K562 (cell line): ENCODE data around the gene PTCH2. TPM values are rescaled to one million over a fixed set of nuclear protein-coding genes. Genes with fewer than 3 reads are reported as not detected.

Experiments
- ATF1 ChIP-seq, 2 experiments: fragments of 450-650 bp in 1 of 2; IDR thresholded peaks; 2 replicates each; pipeline ENCODE4 v1.6.1; 2016; ENCODE audit warnings: missing compliant biosample characterization in 1 of 2, missing genetic modification characterization in 1 of 2
- CTBP1 ChIP-seq: fragments of 450-650 bp; IDR thresholded peaks from 2 replicates; pipeline ENCODE4 v1.6.1; 2016; ENCODE audit warnings: borderline replicate concordance
- ELF4 ChIP-seq: fragments of 450-650 bp; formaldehyde crosslinking; IDR thresholded peaks from 2 replicates; pipeline ENCODE4 v1.4.0; 2022; ENCODE audit warnings: missing genetic modification characterization
- EZH2 ChIP-seq: IDR thresholded peaks from 2 replicates; pipeline ENCODE4 v1.6.1; 2012; ENCODE audit warnings: low read depth, mild to moderate bottlenecking, inconsistent platforms, low read length, borderline replicate concordance
- GATA2 ChIP-seq: sonication (generic); formaldehyde crosslinking; IDR thresholded peaks from 2 replicates; pipeline ENCODE4 v1.4.0; 2020; ENCODE audit warnings: mild to moderate bottlenecking, missing genetic modification reagents
- LEF1 ChIP-seq: fragments of 450-650 bp; IDR thresholded peaks from 2 replicates; pipeline ENCODE4 v1.6.1; 2016; ENCODE audit warnings: mild to moderate bottlenecking
- MAZ ChIP-seq, 2 experiments: fragments of 450-650 bp in 1 of 2; sonication (generic) in 1 of 2; formaldehyde crosslinking; IDR thresholded peaks in 1 of 2; conservative IDR thresholded peaks in 1 of 2; 2 replicates each; pipeline versions ENCODE4 v1.4.0 to v1.5.0; 2020; ENCODE audit warnings: mild to moderate bottlenecking in 1 of 2, missing genetic modification reagents in 1 of 2
- MEF2A ChIP-seq: IDR thresholded peaks from 2 replicates; pipeline ENCODE4 v1.6.1; 2011; ENCODE audit warnings: low read depth, mild to moderate bottlenecking, low read length, moderate library complexity; ENCODE audit not compliant: control insufficient read depth
- NFATC3 ChIP-seq: fragments of 450-650 bp; IDR thresholded peaks from 2 replicates; pipeline ENCODE4 v1.6.1; 2017; ENCODE audit warnings: mild to moderate bottlenecking
- NFRKB ChIP-seq: fragments of 450-650 bp; IDR thresholded peaks from 2 replicates; pipeline ENCODE4 v1.6.1; 2016; ENCODE audit warnings: low read depth
- NUFIP1 ChIP-seq: fragments of 450-650 bp; IDR thresholded peaks from 2 replicates; pipeline ENCODE4 v1.6.1; 2018; ENCODE audit not compliant: partially characterized antibody
- RFX5 ChIP-seq: IDR thresholded peaks from 2 replicates; pipeline ENCODE4 v1.6.1; 2011; ENCODE audit warnings: low read depth, mild to moderate bottlenecking, improper control_type of control experiment, low read length
- RHOXF2B ChIP-seq: fragments of 250-450 bp; sonication (Bioruptor Pico); conservative IDR thresholded peaks from 2 replicates; pipeline ENCODE4 v1.5.1; 2021
- SIN3B ChIP-seq: fragments of 450-650 bp; IDR thresholded peaks from 2 replicates; pipeline ENCODE4 v1.6.1; 2017; ENCODE audit warnings: low read depth, mild to moderate bottlenecking, moderate library complexity
- SMARCB1 ChIP-seq: IDR thresholded peaks from 2 replicates; pipeline ENCODE4 v1.6.1; 2011; ENCODE audit warnings: improper control_type of control experiment, low read depth; ENCODE audit not compliant: insufficient read length
- SP2 ChIP-seq: IDR thresholded peaks from 2 replicates; pipeline ENCODE4 v1.6.1; 2011; ENCODE audit warnings: mild to moderate bottlenecking, low read depth, low read length, moderate library complexity; ENCODE audit not compliant: poor library complexity, severe bottlenecking; ENCODE audit errors: extremely low read depth
- YBX1 ChIP-seq: fragments of 450-650 bp; IDR thresholded peaks from 2 replicates; pipeline ENCODE4 v1.7.1; 2016; ENCODE audit warnings: mild to moderate bottlenecking
- ZNF57 ChIP-seq: fragments of 450-650 bp; formaldehyde crosslinking; IDR thresholded peaks from 2 replicates; pipeline ENCODE4 v1.4.0; 2020; ENCODE audit warnings: mild to moderate bottlenecking, moderate library complexity
- ZNF699 ChIP-seq: fragments of 250-450 bp; sonication (Bioruptor Pico); IDR thresholded peaks from 2 replicates; pipeline ENCODE4 v1.8.0; 2021; ENCODE audit warnings: mild to moderate bottlenecking, moderate library complexity; ENCODE audit not compliant: insufficient replicate concordance
- polyA plus RNA-seq, 8 experiments: library from polyadenylated mRNA; depleted of rRNA in 4 of 8; stranded (reverse) in 5 of 8; unstranded in 3 of 8; fragments of >200 nt; fragmentation: Nextera tagmentation in 2 of 8; fragmentation: Illumina TruSeq in 1 of 8; extraction: Ambion mirVana in 2 of 8; extraction: Trizol in 1 of 8; gene quantifications; 2 replicates each; pipeline versions ENCODE4 v1.2.1 to v1.2.3, GENCODE V29; 2011 to 2014; ENCODE audit warnings: inconsistent platforms in 1 of 8, missing spikeins in 1 of 8
- total RNA-seq, 7 experiments: library from RNA; depleted of rRNA in 6 of 7; stranded (reverse); fragments of >200 nt in 6 of 7; fragmentation: Illumina TruSeq in 2 of 7; extraction: Trizol in 2 of 7; gene quantifications; 2 replicates each; pipeline versions ENCODE4 v1.2.1 to v1.2.3, GENCODE V29; 2011 to 2021; ENCODE audit warnings: low replicate concordance in 1 of 7
- TF ChIP-seq, protein P1 (sequence below): sonication (generic); formaldehyde crosslinking; IDR thresholded peaks from 2 replicates; pipeline ENCODE4 v1.8.0; 2022; ENCODE audit warnings: mild to moderate bottlenecking, missing genetic modification reagents, borderline replicate concordance
- TF ChIP-seq, protein P2 (sequence below): fragments of 250-450 bp; sonication (Bioruptor Pico); IDR thresholded peaks from 2 replicates; pipeline ENCODE4 v1.5.0; 2021; ENCODE audit warnings: mild to moderate bottlenecking, moderate library complexity
- TF ChIP-seq, protein P3 (sequence below), 2 experiments: fragments of 450-650 bp; conservative IDR thresholded peaks; 2 replicates each; pipeline ENCODE4 v1.6.1; 2017; ENCODE audit warnings: mild to moderate bottlenecking in 2 of 2, moderate library complexity in 2 of 2

The PTCH2 gene
- total and polyA plus RNA-seq, 9 of the 15 experiments (the other 6 are each of a cell fraction or from before 2014, with no cell fraction given) = 0.15 to 27.3 (median 0.48) TPM; not detected in 1

DNA sequence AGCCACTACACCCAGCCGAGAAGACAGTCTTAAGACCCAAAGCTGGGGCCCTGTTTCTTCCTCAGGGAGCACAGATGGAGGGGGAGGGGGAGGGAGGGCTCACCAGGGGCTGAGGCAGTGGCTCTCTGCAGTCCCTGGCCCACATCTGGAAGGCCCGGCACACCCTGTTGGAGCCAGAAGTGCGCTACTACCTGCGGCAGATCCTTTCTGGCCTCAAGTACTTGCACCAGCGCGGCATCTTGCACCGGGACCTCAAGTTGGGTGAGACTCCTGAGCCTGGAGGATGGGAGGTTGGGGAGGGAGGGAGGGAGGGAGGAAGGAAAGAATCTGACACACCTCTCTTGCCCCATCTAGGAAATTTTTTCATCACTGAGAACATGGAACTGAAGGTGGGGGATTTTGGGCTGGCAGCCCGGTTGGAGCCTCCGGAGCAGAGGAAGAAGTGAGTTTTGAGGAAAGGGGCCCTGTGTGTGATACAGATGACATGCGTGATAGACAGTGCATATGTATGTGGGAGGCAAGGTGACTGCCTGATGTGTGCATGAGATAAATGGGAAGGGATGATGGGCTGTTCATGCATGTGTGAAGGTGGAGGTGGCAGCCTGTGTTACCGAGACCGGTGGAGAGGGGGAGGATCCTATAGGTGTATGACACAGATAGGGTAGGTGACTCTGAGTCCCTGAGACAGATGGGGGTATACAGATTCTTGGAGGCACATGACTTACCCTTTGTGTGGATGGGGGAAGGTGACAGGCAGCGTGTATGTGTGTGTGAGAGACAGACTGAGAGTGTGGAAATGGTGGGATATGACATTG lies 41.4 kb downstream of the PTCH2 start (continued):
- TF ChIP-seq ZNF57 (CRISPR knock-in tag) (no peak), SP2 (no peak), MAZ (CRISPR knock-in tag; conservative IDR thresholded peaks at IDR 0.05 in 1 of 2, IDR thresholded peaks at IDR 0.05 in 1 of 2) (no peak), RHOXF2B (CRISPR knock-in tag) (no peak), NFRKB (no peak), EZH2 (no peak), RFX5 (no peak), ZNF699 (CRISPR knock-in tag) (no peak), NUFIP1 (no peak), NFATC3 (no peak), SIN3B (no peak), GATA2 (CRISPR knock-in tag) (peak; percentile 79), ELF4 (CRISPR knock-in tag) (peak; percentile 41; the same call in 1 of the 2 replicates), SMARCB1 (no peak), LEF1 (peak; percentile 43; the same call in 1 of the 2 replicates), CTBP1 (peak; percentile 57; the same call in 1 of the 2 replicates), ATF1 (CRISPR knock-in tag; IDR thresholded peaks at IDR 0.05) (no peak), ATF1 (tag; IDR thresholded peaks at IDR 0.05) (no peak), YBX1 (no peak), MEF2A (no peak)
- TF ChIP-seq, protein P1, sequence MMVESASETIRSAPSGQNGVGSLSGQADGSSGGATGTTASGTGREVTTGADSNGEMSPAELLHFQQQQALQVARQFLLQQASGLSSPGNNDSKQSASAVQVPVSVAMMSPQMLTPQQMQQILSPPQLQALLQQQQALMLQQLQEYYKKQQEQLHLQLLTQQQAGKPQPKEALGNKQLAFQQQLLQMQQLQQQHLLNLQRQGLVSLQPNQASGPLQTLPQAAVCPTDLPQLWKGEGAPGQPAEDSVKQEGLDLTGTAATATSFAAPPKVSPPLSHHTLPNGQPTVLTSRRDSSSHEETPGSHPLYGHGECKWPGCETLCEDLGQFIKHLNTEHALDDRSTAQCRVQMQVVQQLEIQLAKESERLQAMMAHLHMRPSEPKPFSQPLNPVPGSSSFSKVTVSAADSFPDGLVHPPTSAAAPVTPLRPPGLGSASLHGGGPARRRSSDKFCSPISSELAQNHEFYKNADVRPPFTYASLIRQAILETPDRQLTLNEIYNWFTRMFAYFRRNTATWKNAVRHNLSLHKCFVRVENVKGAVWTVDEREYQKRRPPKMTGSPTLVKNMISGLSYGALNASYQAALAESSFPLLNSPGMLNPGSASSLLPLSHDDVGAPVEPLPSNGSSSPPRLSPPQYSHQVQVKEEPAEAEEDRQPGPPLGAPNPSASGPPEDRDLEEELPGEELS (CRISPR knock-in tag) = no peak
- TF ChIP-seq, protein P2, sequence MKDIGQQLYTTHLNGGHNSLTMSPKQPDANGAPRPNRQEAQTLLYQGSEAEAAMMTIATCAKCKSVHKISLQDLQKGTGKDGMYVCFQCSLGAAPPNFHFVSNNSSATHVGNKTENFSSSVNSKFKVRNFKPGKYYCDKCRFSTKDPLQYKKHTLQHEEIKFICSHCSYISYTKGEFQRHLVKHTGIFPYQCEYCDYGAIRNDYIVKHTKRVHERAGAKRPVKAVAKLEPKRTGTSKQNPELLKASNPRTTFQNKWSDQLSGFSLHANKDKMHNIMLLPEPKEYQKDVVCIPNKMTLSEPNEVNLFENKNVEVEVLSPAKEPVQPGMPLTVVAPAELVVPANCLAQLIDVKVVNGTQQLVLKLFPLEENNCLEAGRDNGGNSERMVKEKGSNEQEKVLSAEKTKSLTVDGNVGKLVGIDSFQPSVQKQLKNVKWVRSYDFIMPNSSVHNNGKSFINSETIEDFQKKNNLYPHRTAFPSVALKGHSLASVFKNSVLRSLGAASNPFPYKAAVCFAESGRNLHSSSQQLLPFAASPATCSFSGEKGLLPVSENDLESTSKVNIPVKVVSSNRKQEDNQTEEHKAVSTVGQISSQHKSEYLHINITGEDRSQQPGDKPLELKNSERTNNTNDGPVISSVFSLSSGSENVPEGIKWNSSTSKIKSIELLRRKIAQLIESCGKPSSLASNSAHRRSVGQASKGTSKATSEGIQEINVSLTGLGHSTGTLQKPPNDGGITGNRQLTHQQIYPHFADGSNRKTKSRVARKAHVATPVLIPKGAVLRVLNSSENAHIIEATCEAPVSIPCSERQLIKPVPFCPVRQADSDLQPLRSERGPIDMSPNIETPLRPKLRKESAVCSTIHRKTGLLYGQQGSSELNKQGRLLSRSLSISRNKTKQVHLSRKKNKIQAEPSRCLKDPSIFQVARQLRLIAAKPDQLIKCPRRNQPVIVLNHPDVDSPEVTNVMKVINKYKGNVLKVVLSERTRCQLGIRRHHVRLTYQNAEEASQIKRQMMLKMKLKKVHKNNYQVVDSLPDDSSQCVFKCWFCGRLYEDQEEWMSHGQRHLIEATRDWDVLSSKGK = no peak
- TF ChIP-seq, protein P3, sequence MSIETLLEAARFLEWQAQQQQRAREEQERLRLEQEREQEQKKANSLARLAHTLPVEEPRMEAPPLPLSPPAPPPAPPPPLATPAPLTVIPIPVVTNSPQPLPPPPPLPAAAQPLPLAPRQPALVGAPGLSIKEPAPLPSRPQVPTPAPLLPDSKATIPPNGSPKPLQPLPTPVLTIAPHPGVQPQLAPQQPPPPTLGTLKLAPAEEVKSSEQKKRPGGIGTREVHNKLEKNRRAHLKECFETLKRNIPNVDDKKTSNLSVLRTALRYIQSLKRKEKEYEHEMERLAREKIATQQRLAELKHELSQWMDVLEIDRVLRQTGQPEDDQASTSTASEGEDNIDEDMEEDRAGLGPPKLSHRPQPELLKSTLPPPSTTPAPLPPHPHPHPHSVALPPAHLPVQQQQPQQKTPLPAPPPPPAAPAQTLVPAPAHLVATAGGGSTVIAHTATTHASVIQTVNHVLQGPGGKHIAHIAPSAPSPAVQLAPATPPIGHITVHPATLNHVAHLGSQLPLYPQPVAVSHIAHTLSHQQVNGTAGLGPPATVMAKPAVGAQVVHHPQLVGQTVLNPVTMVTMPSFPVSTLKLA (conservative IDR thresholded peaks at IDR 0.05) = 0 out of 4 replicates have a peak, but pooled peaks have one; percentile 16 to 49
